NOMO-1 treated with dmso at 0.1 percent for 144 hours (cell line): ENCODE data around the gene LIAS.
"Not testable (repeated sequence)": the region's sequence is repeated elsewhere in the genome, so short reads cannot be mapped to it uniquely, and the experiment has no call there.

Experiments used
- DNase-seq: peaks from one replicate; lab custom pipeline; 2025; ENCODE audit not compliant: unreplicated experiment; lab: John Stamatoyannopoulos, UW

The LIAS gene

GRCh38 chr4:39452860-39453587 is 5.8 kb upstream of the LIAS start:
- DNase-seq: no peak

GRCh38 chr4:39453738-39454137 is 5.1 kb upstream of the LIAS start:
- DNase-seq: no peak

GRCh38 chr4:39455486-39455885 is 3.4 kb upstream of the LIAS start:
- DNase-seq: no peak

GRCh38 chr4:39456946-39457763 is 1.7 kb upstream of the LIAS start:
- DNase-seq: no peak

GRCh38 chr4:39458161-39458504 is 723 bp upstream of the LIAS start:
- not testable (repeated sequence) for DNase-seq

GRCh38 chr4:39464886-39465501 is 6.1 kb downstream of the LIAS start:
- DNase-seq: peak; percentile 26

- no peak for DNase-seq
Measured at GRCh38 chr4:39466747-39467146, 7.9 kb downstream of the LIAS start.

GRCh38 chr4:39467464-39467863 is 8.6 kb downstream of the LIAS start:
- DNase-seq: no peak

- peak; percentile 76 for DNase-seq
Measured at GRCh38 chr4:39469429-39470077, 10.7 kb downstream of the LIAS start.

- no peak for DNase-seq
Measured at GRCh38 chr4:39470402-39470801, 11.5 kb downstream of the LIAS start.

- DNase-seq: no peak
Measured at GRCh38 chr4:39472396-39472795, 13.5 kb downstream of the LIAS start.

- DNase-seq: no peak
Measured at GRCh38 chr4:39476187-39476895, 17.5 kb downstream of the LIAS start.

GRCh38 chr4:39480251-39480650 is 21.4 kb downstream of the LIAS start:
- no peak for DNase-seq

- DNase-seq: peak; percentile 46
Measured at GRCh38 chr4:39480902-39481695, 22.2 kb downstream of the LIAS start.

- peak; percentile 51 for DNase-seq
Measured at GRCh38 chr4:39484582-39485272, 25.9 kb downstream of the LIAS start.

GRCh38 chr4:39486221-39486804 is 27.5 kb downstream of the LIAS start:
- peak; percentile 4 for DNase-seq

- DNase-seq: no peak
Measured at GRCh38 chr4:39490322-39490721, 31.5 kb downstream of the LIAS start.

- DNase-seq: no peak
Measured at GRCh38 chr4:39494354-39494753, 35.5 kb downstream of the LIAS start.
